ENCODE results near the gene TEX29.

DNA sequence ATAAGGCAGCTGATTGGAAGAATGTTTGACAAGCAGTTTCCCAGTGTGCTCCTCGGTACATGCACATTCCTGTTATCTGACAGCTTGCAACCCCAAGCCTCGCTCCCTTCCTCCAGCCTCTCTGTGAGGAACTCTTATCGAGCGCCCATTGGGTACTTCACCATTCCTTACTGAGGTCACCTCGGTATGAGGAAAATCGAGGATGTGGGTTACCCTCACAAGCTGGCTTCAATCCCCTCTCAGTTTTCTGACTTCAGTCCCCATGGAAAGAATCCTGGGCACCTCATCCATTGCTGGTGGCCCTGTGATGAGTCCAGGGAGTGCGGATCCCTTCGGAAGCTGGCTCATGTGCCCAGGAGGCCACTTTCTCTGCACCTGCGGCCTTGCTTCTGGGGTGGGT lies 17.3 kb downstream of the TEX29 start:
- TF ChIP-seq POLR2AphosphoS5 (IDR thresholded peaks at IDR 0.05; ENCODE audit: borderline replicate concordance, low read depth, low read length), result no peak
- TF ChIP-seq EZH2 (IDR thresholded peaks at IDR 0.05), result no peak

Data from SK-N-MC (cell line).